ENCODE data around the gene SH3RF3. TPM values are rescaled to one million over a fixed set of nuclear protein-coding genes. Genes with fewer than 3 reads are reported as not detected.

SH3RF3 gene
- polyA plus RNA-seq, 1 of the 3 experiments (the other 2 are of a cell fraction), result 1.9 TPM

DNA sequence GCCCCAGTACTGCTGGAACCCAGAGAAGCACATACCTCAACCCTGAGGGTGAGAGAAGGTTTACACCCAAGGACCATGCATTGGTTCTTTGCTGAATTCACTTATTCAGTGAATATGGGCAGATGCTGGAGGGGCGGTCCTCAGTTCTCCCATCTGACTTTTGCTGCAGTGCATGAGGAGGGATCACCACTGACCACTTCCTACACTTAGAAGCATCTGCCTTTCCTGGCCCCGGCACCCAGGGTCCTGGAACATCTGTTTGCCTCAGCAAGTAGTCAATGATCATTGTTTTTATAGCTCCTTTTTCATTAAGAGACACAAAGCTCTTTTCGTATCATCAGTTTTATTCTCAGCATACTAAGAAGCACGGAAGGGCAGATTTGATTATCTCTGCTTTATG is 211.4 kb downstream of the SH3RF3 start:
- WGBS (ENCODE audit: low lambda C conversion rate), result 97% methylated on average over 3 of the region's 4 CpGs

DNA sequence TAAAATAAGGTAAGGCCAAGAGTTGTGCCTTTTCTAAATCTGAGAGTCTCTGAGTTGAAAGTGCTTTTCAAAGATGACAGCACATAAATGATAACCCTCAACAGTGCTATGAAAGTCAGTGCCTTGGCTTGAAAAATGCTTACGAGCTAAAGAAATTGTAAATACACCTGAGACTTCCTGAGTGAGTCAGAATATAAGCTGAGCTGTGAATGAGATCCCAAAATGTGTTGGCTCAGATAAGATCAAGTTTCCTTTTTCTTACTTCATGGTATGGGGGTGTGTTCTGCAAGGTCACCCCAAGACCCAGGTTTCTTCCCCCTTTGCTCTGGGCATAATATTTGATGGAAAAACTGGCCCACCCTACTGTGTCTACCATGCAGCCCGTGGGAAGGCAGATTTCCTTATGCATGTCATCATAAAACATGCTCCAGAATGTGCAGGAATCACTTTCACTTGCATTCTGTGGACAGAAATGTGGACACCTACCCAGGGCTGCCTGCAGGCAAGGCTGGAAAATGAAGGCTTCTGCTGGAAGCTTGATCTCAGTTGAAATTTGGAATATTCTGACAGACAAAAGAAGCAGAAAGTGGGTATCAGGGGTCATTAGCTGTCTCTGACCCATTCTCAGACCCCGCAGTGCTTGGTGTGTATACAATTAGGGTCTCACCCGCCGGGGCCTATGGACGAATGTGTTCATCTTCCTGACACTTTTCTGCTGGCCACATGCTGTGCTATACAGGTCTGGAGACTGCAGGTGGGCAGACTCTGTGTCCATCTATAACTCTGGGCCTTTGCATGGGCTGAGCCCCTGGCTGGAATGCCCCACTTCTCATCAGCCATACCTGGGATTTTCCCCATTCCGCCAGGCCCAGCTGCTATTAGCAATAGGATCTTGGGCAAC is 212.6 kb downstream of the SH3RF3 start:
- ChIA-PET POLR2A (no interaction called here), CTCF (interaction anchor here (0.6 to 0.8 kb wide), 2 partner anchors 30 to 150 kb away, joined by 3 read pairs; no protein-coding TSS in a partner anchor)
- Histone ChIP-seq H3K4me2 (no peak overlapping the region), H3K27me3 (ENCODE audit: insufficient read depth) (no peaks in the 10 kb centered on the region), H3K27ac (ENCODE audit: low read depth in 2 of 2, low read length in 1 of 2) (no peak overlapping the region), H3K9me2 (no peaks in the 10 kb centered on the region), H3F3A (replicated peaks; ENCODE audit: insufficient read depth) (peaks cover 5% of the 10 kb centered on the region), H3K9ac (no peak overlapping the region), H3K79me2 (ENCODE audit: insufficient read depth) (peaks cover 34% of the 10 kb centered on the region), H4K20me1 (ENCODE audit: insufficient read depth) (no peaks in the 10 kb centered on the region), H3K4me3 (ENCODE audit: low read depth in 2 of 2, low read length in 1 of 2) (no peak overlapping the region), H3K9me3 (no peaks in the 10 kb centered on the region), H3K36me3 (replicated peaks in 1 of 2; ENCODE audit: control insufficient read depth in 1 of 2, insufficient read depth in 2 of 2, low read length in 1 of 2) (no peaks in the 10 kb centered on the region), H3K4me1 (ENCODE audit: control insufficient read depth in 1 of 2, insufficient read depth in 2 of 2, low read depth in 1 of 2, low read length in 1 of 2) (peaks cover 12 to 19% of the 10 kb centered on the region in 2 experiments; a peak in 3 of 4 replicates), H2AFZ (ENCODE audit: low read depth) (no peak overlapping the region)
- 68% methylated on average over 4 of the region's 7 CpGs for WGBS (ENCODE audit: low lambda C conversion rate)
- no peak for DNase-seq
- TF ChIP-seq YY1 (IDR thresholded peaks at IDR 0.05; ENCODE audit: low read depth), result no peak
- TF ChIP-seq RAD21 (IDR thresholded peaks at IDR 0.05; ENCODE audit: low read length), result no peak
- TF ChIP-seq POLR2AphosphoS5 (IDR thresholded peaks at IDR 0.05; ENCODE audit: low read depth, low read length), result no peak
- TF ChIP-seq, protein P1, sequence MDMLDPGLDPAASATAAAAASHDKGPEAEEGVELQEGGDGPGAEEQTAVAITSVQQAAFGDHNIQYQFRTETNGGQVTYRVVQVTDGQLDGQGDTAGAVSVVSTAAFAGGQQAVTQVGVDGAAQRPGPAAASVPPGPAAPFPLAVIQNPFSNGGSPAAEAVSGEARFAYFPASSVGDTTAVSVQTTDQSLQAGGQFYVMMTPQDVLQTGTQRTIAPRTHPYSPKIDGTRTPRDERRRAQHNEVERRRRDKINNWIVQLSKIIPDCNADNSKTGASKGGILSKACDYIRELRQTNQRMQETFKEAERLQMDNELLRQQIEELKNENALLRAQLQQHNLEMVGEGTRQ (IDR thresholded peaks at IDR 0.05; ENCODE audit: borderline replicate concordance, low read depth, low read length), result no peak
- TF ChIP-seq NRF1 (IDR thresholded peaks at IDR 0.05; ENCODE audit: low read depth, low read length), result no peak
- no peak for TF ChIP-seq RFX5 (IDR thresholded peaks at IDR 0.05; ENCODE audit: low read length)
- TF ChIP-seq SIN3A (IDR thresholded peaks at IDR 0.05; ENCODE audit: borderline replicate concordance, low read depth, low read length), result no peak
- no peak for TF ChIP-seq RXRA (IDR thresholded peaks at IDR 0.05; ENCODE audit: borderline replicate concordance, low read depth)
- TF ChIP-seq FOXM1 (IDR thresholded peaks at IDR 0.05; ENCODE audit: low read depth), result no peak
- TF ChIP-seq TAF1 (IDR thresholded peaks at IDR 0.05; ENCODE audit: borderline replicate concordance, low read depth, low read length), result no peak
- TF ChIP-seq, protein P2, sequence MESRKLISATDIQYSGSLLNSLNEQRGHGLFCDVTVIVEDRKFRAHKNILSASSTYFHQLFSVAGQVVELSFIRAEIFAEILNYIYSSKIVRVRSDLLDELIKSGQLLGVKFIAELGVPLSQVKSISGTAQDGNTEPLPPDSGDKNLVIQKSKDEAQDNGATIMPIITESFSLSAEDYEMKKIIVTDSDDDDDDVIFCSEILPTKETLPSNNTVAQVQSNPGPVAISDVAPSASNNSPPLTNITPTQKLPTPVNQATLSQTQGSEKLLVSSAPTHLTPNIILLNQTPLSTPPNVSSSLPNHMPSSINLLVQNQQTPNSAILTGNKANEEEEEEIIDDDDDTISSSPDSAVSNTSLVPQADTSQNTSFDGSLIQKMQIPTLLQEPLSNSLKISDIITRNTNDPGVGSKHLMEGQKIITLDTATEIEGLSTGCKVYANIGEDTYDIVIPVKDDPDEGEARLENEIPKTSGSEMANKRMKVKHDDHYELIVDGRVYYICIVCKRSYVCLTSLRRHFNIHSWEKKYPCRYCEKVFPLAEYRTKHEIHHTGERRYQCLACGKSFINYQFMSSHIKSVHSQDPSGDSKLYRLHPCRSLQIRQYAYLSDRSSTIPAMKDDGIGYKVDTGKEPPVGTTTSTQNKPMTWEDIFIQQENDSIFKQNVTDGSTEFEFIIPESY (IDR thresholded peaks at IDR 0.05; ENCODE audit: borderline replicate concordance, low read depth), result no peak
- no peak for TF ChIP-seq ELF1 (IDR thresholded peaks at IDR 0.05)
- no peak for TF ChIP-seq EP300 (IDR thresholded peaks at IDR 0.05; ENCODE audit: borderline replicate concordance in 1 of 2, low read depth in 1 of 2, low read length in 1 of 2)

More for the DNA sequence above, 211.4 kb downstream of the SH3RF3 start:
- H3F3A ChIP-seq (replicated peaks; ENCODE audit: insufficient read depth), result peaks cover 18% of the 10 kb centered on the region
- no peaks in the 10 kb centered on the region for H4K20me1 ChIP-seq (ENCODE audit: insufficient read depth)
- H3K9me2 ChIP-seq, result no peaks in the 10 kb centered on the region
- H3K4me2 ChIP-seq, result no peak overlapping the region
- no peaks in the 10 kb centered on the region for H3K9me3 ChIP-seq
- CTCF ChIA-PET, result interaction anchor here (0.8 kb wide), 1 partner anchor 151 kb away, joined by 3 read pairs; no protein-coding TSS in a partner anchor
- H3K79me2 ChIP-seq (ENCODE audit: insufficient read depth), result peaks cover 35% of the 10 kb centered on the region
- POLR2A ChIA-PET, result no interaction called here
- H3K27ac ChIP-seq (ENCODE audit: low read depth in 2 of 2, low read length in 1 of 2), result no peak overlapping the region
- no peak overlapping the region for H3K4me3 ChIP-seq (ENCODE audit: low read depth in 2 of 2, low read length in 1 of 2)
- TF ChIP-seq FOXM1 (IDR thresholded peaks at IDR 0.05; ENCODE audit: low read depth) (no peak), GABPA (IDR thresholded peaks at IDR 0.05; ENCODE audit: low read depth) (no peak), MEF2A (IDR thresholded peaks at IDR 0.05; ENCODE audit: borderline replicate concordance, low read depth) (no peak), NRF1 (IDR thresholded peaks at IDR 0.05; ENCODE audit: low read depth, low read length) (no peak), TCF12 (IDR thresholded peaks at IDR 0.05) (no peak)
- TF ChIP-seq, protein P3, sequence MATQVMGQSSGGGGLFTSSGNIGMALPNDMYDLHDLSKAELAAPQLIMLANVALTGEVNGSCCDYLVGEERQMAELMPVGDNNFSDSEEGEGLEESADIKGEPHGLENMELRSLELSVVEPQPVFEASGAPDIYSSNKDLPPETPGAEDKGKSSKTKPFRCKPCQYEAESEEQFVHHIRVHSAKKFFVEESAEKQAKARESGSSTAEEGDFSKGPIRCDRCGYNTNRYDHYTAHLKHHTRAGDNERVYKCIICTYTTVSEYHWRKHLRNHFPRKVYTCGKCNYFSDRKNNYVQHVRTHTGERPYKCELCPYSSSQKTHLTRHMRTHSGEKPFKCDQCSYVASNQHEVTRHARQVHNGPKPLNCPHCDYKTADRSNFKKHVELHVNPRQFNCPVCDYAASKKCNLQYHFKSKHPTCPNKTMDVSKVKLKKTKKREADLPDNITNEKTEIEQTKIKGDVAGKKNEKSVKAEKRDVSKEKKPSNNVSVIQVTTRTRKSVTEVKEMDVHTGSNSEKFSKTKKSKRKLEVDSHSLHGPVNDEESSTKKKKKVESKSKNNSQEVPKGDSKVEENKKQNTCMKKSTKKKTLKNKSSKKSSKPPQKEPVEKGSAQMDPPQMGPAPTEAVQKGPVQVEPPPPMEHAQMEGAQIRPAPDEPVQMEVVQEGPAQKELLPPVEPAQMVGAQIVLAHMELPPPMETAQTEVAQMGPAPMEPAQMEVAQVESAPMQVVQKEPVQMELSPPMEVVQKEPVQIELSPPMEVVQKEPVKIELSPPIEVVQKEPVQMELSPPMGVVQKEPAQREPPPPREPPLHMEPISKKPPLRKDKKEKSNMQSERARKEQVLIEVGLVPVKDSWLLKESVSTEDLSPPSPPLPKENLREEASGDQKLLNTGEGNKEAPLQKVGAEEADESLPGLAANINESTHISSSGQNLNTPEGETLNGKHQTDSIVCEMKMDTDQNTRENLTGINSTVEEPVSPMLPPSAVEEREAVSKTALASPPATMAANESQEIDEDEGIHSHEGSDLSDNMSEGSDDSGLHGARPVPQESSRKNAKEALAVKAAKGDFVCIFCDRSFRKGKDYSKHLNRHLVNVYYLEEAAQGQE (IDR thresholded peaks at IDR 0.05; ENCODE audit: low read depth, low read length), result no peak
- TF ChIP-seq, protein P1 (IDR thresholded peaks at IDR 0.05; ENCODE audit: borderline replicate concordance, low read depth, low read length), result no peak
- no peak overlapping the region for H2AFZ ChIP-seq (ENCODE audit: low read depth)
- no peaks in the 10 kb centered on the region for H3K27me3 ChIP-seq (ENCODE audit: insufficient read depth)
- H3K36me3 ChIP-seq (replicated peaks in 1 of 2; ENCODE audit: control insufficient read depth in 1 of 2, insufficient read depth in 2 of 2, low read length in 1 of 2), result no peaks in the 10 kb centered on the region
- peaks cover 21 to 24% of the 10 kb centered on the region in 2 experiments; a peak in 3 of 4 replicates for H3K4me1 ChIP-seq (ENCODE audit: control insufficient read depth in 1 of 2, insufficient read depth in 2 of 2, low read depth in 1 of 2, low read length in 1 of 2)
- H3K9ac ChIP-seq, result no peak overlapping the region
- no peak for DNase-seq

Measured in SK-N-SH (cell line).